GM12891 (cell line): ENCODE data around the gene BCAR3.
"Not testable (repeated sequence)": the region's sequence is repeated elsewhere in the genome, so short reads cannot be mapped to it uniquely, and the experiment has no call there.

Source experiments
- POLR2AphosphoS5 ChIP-seq: IDR thresholded peaks from 2 replicates; pipeline ENCODE4 v1.6.1; 2011; ENCODE audit warnings: low read depth, low read length, control low read depth
- TAF1 ChIP-seq: IDR thresholded peaks from 2 replicates; pipeline ENCODE4 v1.6.1; 2011; ENCODE audit warnings: low read depth, low read length, control low read depth

- not testable (repeated sequence) for TF ChIP-seq POLR2AphosphoS5, TAF1
These were observed 127.6 kb downstream of the BCAR3 start for GRCh38 chr1:93553886-93554490.
